ENCODE data around the gene TRIM23.
"Not testable (repeated sequence)": the region's sequence is repeated elsewhere in the genome, so short reads cannot be mapped to it uniquely, and the experiment has no call there.

Gene TRIM23

DNA sequence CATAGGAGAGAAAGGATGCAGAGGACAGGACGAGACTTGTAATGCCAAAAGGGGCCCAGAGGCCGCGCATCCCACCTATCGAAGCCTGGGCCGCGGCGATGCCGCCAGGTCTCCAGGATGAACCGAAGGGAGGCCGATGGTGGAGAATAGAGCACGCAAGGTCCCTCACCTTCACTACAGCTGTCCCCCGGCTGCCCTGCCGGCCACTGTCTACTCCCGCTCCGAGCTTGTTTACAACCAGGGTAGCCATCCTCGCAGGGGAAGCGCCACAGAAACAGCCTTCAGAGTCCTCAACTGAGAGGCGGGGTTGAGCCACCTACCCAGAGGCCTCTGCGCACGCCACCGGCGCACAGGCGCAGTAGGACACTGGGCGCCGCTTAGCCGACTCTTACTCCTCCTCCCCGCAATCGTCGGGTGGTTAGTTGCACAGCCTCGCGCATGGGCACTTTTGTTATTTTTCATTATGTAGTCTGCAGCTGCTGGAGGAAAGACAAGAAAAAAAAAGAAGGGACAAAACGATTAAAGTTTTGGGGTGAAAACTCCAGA lies at the start of gene TRIM23:
Gene TRIM23 (minus strand): TSS at position 309 of the 546 bp plus-strand sequence. CDS start 59 bp downstream, at position 250.
- peak; percentile 84 for DNase-seq

DNA sequence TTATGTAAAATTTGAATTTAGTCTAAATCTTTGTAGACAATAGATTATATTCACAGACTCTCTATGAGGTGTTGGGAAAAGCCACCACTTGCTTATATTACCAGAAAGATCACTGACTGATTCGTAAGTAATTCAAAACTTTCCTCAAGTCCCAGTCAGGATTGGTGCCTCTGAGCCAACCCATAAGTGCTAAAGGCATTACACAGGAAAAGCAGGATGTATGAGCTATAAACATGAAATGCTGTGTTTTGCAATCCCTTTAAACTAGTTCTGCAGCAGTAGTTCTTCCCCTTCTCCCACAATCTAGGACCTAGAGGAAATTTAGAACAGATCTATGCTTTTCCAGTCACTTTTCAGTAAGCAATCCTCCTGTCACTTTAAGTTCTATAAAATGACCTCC lies 48.7 kb upstream of the TRIM23 start:
- DNase-seq, result no peak

DNA sequence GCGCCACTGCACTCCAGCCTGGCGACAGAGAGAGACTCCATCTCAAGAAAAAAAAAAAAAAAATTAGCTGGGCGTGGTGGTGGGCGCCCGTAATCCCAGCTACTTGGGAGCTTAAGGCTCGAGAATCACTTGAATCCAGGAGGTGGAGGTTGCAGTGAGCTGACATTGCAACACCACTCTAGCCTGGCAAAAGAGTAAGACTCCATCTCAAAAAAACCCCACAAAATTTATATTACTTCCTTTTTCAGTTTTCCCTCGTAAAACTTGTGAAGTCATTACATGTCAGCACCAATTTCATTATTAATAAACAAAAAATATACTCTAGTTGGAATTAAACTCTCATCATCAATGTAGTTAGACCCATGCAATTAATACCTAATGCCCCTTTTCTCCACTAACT lies 44.6 kb upstream of the TRIM23 start:
- DNase-seq, result no peak

DNA sequence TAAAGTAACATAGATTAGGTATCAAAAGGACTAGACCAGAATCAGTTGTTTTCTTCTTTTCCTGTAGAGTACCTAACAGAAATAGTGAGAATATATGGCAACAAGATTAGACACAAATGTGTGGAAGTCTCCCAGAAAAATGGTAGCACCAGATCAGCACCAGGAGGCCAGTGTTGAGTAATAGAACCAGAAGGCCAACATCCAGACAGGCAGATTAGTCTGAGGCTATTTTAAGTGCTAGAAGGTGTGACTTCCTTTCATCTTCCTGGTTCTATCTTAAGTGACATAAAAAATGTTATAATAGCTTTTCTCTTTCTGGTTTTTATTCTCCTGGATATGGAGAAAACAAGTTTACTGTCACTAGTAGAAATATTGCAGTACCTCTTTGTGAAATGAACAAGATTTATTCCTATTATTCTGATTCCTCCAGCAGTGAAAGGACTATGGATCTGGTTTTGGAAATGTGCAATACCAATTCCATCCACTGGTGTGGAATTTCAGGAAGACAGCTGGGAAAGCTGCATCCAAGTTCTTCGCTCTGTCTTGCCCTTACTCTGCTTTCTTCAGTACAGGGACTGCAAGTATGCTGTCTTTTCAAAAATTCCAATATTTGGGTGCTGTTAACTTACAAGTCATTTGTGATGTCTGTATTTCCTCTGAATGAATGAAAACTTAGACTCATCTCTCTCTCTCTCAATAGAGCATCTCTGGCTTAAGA lies 39.8 kb upstream of the TRIM23 start:
- DNase-seq, result no peak

DNA sequence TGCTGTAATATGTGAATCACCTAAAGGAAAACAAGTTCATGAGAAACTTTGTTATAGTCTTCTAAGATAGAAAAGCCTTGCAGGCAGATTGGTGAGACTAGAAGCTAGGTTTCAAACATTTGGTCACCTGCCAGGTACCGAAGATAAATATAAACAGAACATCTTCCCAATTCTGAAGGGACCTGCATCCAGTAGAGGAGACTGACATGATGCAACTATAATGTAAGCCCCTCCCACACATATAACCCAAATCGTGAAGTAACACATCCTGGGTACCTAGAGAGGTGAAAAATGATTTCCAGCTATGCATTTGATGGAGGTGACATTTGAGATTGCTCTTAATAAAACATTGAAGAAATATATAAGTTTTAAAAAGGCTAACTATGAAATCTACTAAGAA lies 30.6 kb upstream of the TRIM23 start:
- no peak for DNase-seq

DNA sequence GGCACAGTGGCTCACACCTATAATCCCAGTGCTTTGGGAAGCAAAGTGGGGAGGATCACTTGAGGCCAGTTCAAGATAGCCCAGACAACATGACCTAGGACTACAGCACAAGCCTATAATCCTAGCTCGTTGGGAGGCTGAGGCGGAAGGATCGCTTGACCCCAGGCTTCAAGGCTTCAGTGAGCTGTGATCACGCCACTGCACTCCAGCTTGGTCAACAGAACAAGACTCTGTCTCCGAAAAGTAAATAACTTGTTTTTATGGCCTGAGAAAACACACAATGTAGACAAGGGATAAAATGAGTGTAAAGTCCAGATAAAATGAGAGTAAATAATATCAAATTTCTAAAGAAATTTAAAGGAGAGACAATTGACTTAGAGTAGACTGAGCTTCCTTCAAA lies 27.0 kb upstream of the TRIM23 start:
- no peak for DNase-seq

DNA sequence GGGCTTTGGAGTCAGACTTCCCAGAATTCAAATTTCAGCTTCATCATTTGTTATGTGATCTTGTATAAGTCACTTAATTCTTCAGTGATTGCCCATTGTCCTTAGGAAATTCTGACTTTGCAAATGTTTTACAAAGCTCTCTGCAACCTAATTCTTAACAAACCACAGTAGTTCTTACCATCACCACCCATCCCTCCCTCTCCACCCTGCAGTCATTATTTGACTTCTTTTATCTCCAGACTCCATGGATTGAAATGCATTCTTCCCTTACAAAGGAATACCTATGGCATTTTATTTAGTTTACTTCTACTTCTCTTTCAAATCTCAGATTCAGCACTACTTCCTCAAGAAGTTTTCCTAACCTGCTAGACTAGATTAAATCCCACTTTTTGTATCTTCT lies 23.8 kb upstream of the TRIM23 start:
- no peak for DNase-seq

DNA sequence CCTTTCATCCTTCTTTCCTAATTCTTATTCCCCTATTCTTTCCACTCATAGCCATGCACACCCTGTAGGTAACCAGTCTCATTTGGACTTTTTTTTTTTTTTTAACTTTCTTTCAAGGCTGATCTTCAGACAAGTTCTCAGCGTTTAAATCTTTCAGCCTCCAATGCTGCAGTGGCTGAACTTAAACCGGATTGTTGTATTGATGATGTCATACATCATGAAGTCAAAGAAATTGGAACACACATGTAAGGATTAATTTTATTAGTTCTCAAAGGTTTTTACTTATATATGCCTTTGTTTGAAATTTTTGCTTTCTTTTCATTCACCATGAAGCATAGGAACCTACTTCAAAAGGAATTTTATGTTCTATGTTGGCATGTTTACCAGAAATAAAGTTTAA lies 22.8 kb upstream of the TRIM23 start:
- DNase-seq, result no peak

DNA sequence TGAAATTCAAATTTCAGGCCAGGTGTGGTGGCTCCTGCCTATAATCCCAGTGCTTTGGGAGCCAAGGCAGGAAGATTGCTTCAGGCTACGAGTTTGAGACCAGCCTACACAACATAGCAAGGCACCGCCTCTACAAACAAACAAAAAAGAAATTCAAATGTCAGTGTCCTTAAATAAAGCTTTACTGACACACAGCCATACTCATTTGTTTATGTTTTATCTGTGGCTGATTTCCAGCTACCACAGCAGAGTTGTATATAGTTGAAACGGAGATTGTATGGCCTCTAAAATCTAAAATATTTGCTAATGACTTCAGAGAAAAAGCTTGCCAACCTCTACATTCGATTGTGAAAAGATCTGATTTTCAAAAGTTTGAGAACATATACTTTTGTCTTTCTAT lies 16.1 kb upstream of the TRIM23 start:
- no peak for DNase-seq

DNA sequence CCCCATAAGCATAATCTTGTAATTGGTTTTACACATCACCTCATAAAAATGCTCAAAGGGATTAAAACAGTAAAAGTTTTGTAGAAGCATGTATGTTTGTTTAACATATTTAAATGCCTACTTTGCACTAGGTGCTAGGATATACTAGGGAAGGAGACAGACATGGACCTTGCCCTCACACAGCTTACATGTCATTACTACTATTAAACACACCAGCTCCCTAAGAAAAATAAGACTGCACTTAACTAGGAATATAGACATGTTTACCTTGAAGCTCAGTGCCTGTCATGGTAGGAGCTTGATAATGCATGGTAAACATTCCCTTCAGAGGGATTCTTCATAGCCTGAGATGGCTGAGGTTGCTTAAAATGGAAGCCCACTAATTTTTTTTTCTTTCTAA lies 6.8 kb upstream of the TRIM23 start:
- DNase-seq, result no peak

DNA sequence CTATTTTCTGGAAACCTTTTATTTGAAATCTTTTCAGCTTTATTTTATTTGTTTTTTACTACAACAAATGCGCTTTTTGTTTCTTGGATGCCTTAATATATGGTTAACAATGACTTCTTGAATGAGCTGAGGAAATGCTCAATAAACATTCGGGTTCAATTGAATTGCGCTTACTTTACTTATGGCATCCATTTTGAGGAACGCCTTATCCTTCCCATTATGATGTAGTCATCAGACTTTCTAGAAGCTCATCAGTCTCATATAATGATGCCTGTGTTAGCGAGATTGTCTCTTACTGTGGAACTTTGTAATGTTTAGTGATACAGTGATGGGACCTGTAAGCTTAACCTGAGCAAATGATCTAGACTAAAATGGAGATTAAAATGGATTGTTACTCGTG lies 1.6 kb upstream of the TRIM23 start:
- no peak for DNase-seq

DNA sequence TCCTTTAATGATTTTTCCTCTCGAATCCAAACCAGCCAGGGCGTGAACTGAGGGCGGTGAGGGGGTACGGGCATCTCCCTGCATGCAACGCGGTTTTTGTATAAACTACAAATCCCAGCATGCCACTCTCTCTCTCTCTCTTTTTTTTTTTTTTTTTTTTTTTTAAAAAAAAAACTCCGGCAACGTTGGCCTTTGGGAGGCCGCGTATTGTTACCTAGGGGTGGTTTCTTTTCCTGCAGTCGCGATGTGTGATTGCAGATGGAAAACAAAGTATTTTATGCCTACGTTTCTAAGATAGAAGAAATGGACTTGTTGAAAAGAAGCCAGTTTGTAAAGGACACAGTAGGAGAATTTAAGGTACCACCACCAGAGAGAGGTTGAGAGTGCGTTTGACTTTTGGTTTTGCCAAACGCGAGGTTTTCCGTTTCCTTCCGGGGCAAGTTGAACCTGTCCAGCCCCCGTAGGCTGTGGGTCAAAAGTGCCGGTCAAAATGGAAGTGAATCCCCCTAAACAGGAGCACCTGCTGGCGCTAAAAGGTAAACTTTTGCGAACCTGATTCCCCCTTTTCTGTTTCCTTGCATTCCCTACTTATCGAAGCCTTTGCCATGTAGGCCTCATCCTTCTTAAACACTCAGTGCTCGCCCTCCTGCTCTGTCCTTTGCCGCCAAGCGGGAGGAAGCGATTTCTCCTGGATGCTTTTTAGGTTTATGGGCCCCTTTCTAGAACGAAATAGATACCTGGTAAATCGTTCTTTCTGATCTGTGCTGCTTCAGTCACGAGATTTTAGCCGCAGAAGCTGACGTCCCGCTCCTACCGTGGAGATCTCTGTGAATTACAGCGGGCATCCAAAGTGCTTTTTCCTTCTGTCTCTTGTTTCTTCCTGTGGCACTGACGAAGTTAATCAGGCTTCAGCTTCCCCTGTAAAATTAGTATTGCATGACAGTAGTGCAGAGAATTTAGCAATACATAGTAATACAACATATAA lies 730 bp upstream of the TRIM23 start, which contains the start of the genes SHLD3 and TRAPPC13:
Gene SHLD3 (plus strand): TSS at position 457 of the 985 bp plus-strand sequence. CDS start 4,561 bp downstream, outside the sequence.
Gene TRAPPC13 (plus strand): TSS at position 457 of the 985 bp plus-strand sequence. CDS start 34 bp downstream, at position 491.
- DNase-seq, result peak; percentile 84

DNA sequence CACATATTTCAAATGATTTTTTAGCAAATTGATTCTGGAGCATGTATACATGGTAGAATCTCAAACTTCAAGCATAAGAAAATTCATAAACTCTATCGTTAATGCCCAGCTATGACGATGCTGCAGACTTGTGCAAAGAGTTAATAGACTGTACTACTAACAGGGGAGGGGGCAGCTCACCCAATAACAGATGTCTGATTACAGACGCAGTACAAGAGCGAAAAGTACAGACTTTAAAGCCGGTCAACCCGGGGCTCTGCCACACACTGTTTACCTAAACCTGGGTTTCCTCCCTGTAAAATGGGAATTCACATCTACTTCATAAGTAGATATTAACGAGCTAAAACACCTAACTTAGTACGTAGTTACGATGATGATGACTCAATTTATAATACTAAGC lies 651 bp downstream of the TRIM23 start:
- no peak for DNase-seq

DNA sequence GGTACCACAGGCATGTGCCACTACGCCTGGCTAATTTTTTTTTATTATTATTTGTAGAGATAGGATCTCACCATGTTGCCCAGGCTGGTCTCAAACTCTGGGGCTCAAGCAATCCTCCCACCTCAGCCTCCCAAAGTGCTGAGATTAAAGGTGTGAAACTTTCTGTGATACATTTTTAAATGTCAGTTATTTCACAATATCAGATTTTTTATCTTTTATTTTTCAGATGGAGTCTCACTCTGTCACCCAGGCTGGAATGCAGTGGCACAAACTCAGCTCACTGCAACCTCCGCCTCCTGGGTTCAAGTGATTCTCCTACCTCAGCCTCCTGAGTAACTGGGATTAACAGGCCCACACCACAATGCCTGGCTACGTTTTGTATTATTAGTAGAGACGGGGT lies 2.2 kb downstream of the TRIM23 start:
- not testable (repeated sequence) for DNase-seq

DNA sequence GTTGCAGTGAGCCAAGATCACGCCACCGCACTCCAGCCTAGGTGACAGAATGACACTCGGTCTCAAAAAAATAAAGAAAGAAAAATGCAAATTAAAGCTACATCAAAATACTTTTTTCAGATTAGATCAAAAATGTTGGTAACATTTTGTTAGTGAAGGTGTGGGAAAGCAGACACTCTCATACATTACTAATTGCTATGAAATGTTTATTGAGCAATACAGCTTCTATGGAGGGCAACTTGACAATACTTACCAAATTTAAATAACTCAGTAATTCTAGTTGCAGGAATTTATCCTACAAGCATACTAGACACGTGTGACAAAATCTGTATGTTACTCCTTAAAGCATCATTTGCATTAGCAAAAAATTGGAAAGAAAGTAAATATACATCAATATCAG lies 4.1 kb downstream of the TRIM23 start:
- no peak for DNase-seq

DNA sequence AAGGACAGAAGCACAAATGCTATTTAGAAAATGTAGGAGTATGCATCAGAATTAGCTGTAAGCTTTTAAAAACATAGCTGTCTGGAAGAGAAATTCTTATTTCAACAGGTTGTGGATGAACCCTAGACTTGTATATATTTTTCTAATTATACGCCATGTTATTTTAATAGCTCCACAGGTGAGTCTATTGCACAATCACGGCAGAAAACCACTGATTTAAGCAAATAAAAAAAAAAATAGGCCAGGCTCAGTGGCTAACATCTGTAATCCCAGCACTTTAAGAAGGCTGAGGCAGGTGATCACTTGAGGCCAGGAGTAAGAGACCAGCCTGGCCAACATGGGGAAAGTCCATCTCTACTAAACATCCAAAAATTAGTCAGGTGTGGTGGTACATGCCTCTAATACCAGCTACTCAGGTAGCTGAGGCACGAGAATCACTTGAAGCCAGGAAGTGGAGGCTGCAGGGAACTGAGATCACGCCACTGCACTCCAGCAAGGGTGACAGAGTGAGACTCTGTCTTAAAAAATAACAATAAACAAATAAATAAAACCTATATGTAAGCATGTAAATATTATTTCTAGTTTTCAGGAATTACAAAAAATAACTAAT lies 11.7 kb downstream of the TRIM23 start:
- DNase-seq, result no peak

DNA sequence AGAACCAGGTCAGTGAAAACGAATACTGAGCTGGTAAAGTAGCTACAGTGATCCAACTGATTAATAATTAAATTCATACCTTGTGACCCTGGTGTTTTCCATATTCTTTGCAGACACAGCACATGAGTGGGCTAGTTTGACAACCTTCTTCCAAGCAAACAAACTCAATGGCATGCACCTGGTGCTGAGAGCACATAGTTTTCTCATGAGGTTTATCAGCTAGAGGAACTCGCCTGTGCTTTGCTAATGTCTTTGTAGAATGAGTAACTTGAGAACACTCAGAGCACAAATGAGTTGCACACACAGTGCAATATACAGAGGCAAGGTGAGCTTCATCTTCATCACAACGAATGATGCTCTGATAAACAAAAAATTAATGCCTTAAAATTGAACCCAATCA lies 12.6 kb downstream of the TRIM23 start:
- DNase-seq, result no peak

DNA sequence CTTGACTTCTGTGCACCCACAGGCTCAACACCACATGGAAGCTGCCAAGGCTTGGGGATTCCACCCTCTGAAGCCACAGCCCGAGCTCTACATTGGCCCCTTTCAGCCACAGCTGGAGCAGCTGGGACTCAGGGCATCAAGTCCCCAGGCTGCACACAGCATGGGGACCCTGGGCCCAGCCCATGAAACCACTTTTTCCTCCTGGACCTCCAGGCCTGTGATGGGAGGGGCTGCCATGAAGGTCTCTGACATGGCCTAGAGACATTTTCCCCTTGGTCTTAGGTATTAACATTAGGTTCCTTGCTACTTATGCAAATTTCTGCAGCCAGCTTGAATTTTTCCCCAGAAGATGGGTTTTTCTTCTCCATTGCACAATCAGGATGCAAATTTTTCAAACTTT lies 22.4 kb downstream of the TRIM23 start:
- DNase-seq, result not testable (repeated sequence)

DNA sequence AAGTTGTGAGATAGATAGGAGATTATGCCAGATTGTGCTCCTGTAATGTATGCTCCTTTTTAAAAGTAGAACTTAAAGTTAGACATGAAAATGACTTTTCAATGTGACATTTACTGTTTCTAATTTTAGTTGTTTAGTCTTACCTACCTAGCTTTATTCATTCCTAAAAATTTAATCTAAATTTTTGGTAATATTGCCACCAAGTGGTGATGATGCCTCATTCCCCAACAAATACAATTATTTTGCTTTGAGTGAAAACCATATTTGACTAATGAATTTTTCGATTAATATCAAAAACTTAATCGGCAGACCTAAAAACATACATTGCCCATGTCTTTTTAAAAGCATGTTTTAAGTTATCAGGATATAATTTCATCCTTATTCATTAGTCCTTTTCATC lies 35.4 kb downstream of the TRIM23 start:
- DNase-seq, result no peak

DNA sequence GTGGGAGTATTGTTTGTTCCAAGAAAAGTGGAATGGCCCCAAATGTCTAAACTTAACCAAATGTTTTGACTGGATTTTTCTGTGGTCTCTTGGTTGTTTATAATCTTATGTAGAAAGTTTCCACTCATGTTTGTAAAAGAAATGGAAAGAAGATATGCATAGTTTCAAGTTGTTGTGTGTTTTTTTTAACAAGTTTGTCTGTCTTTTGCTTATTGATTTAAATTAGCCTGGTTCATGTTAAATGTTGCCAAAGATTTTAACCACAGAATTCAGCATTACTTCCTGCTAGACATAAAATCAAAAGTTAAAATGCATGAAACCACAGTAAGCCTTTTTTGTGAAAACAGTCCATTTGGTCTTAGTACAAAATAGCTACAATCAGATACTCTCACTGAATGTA lies 47.0 kb downstream of the TRIM23 start:
- no peak for DNase-seq

DNA sequence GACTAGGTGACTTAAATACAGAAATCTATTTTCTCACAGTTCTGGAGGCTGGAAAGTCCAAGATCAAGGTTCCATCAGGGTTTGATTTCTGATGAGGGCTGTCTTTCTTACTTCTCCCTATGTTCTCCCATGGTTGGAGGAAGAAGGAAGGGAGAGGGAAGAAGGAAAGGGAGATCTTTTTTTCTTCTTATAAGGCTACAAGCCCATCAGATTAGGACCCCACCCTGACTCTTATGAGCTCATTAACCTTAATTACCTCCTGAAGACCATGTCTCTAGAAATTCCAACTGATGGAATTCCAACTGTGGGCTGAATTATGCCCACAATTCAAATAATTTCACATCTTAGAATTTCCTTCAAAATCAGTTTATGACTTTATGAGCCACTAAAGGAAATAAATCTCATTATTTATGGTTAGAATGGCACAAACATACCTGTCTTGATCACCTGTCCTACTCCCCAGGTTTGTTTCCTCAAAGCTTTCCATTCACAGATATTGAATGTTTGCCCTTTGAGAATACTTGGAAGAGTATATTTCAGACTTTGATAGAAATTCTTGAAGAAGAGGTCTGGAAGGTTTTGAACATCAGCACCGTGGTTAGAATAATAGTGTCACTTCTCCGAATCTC lies 53.4 kb downstream of the TRIM23 start:
- DNase-seq, result no peak

DNA sequence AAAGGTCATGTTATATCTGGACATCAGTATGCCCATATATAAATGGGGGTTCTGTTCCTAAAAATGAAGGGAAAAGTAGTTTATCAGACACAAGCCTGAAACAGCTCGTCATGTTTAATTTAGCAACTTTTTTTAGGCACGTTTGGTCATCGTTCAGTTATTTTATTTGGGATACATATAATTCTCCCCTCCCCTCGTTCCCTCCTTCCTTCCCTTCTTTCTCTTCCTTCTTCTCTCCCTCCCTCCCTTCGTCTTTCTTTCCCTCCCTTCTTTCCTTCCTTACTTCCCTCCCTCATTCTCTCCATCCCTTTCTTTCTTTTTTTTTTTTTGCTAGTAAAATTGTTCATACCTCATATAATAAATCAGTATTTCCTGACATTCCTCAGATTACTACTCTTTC lies 57.6 kb downstream of the TRIM23 start:
- DNase-seq, result no peak

DNA sequence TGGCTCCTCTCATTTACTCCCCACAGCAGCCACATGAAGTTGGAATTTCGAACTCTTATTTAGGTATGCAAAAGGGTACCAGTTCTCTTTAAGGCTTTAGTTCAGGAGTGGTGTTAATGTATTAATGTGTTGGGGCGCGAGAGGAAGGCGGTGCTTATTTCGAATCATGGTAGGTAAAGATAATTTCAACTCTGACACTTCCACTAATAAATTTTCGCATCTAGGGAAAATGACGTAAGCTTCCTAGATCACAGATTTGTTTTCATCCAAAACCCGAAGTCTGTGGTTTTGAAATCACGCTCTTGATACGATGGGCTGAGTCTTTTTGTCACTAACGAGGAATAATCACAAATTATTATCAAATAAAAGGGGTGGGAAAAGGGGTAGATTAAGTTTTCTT lies 60.4 kb downstream of the TRIM23 start:
- no peak for DNase-seq
